Upper lobe of left lung (tissue), 6 donors: Measurements from ENCODE around the gene REXO4. TPM values are rescaled to one million over a fixed set of nuclear protein-coding genes. Genes with fewer than 3 reads are reported as not detected.
A peak's percentile ranks its signal among the peaks of the same experiment; 100 is the strongest.

Experiments used
- ATAC-seq, 2 donors: fragments of 200-7000 bp; cut with Tn5 transposase; one replicate each; pipeline ENCODE4 v1.9.1; 2022; ENCODE audit warnings: mild to moderate bottlenecking in 2 of 2, moderate library complexity in 2 of 2; ENCODE audit not compliant: low FRiP score in 2 of 2
- DNase-seq, 2 donors: peaks; one replicate each; pipeline ENCODE4 v3.0.0-alpha.2; 2019 to 2020
- H3K27ac ChIP-seq, 4 donors: fragments of 200-600 bp; sonication (generic); one replicate each; pipeline ENCODE4 v1.5.1; 2016 to 2019
- H3K27me3 ChIP-seq, 4 donors: fragments of 200-600 bp; sonication (generic); one replicate each; pipeline ENCODE4 v1.5.1; 2017 to 2019
- H3K36me3 ChIP-seq, 4 donors: fragments of 200-600 bp; sonication (generic); one replicate each; pipeline ENCODE4 v1.5.1; 2016 to 2019
- H3K4me1 ChIP-seq, 4 donors: fragments of 200-600 bp; sonication (generic); one replicate each; pipeline ENCODE4 v1.5.1; 2018 to 2019
- H3K4me3 ChIP-seq, 4 donors: fragments of 200-600 bp; sonication (generic); one replicate each; pipeline ENCODE4 v1.5.1; 2017 to 2019; ENCODE audit warnings: mild to moderate bottlenecking in 2 of 4, moderate library complexity in 1 of 4
- H3K9me3 ChIP-seq, 4 donors: fragments of 200-600 bp; sonication (generic); one replicate each; pipeline ENCODE4 v1.5.1; 2018 to 2019
- CTCF ChIP-seq, 6 experiments: fragments of 450-650 bp in 4 of 6; fragments of 200-600 bp in 2 of 6; sonication (generic) in 2 of 6; IDR thresholded peaks; one replicate each; pipeline ENCODE4 v1.5.1; 2016 to 2019; ENCODE audit warnings: antibody characterized with exemption in 6 of 6
- EP300 ChIP-seq, 4 donors: sonication (generic); formaldehyde crosslinking; IDR thresholded peaks; one replicate each; pipeline ENCODE4 v1.5.1; 2017; ENCODE audit warnings: antibody characterized with exemption in 4 of 4, control low read depth in 2 of 4
- POLR2A ChIP-seq, 4 donors: fragments of 450-650 bp; IDR thresholded peaks; one replicate each; pipeline ENCODE4 v1.5.1; 2016 to 2017; ENCODE audit warnings: antibody characterized with exemption in 4 of 4, mild to moderate bottlenecking in 2 of 4
- POLR2AphosphoS5 ChIP-seq, 2 donors: sonication (generic); formaldehyde crosslinking; IDR thresholded peaks; one replicate each; pipeline ENCODE4 v1.5.1; 2017; ENCODE audit warnings: antibody characterized with exemption in 2 of 2
- WGBS, 2 donors: methylation state at CpG; one replicate each; pipeline ENCODE4 v1.1.5; 2017 to 2018; 5-methylcytosine and 5-hydroxymethylcytosine counted together
- total RNA-seq, 6 donors: library from RNA; depleted of rRNA in 4 of 6; stranded (reverse); fragments of >200 nt in 4 of 6; gene quantifications; one replicate each; pipeline versions ENCODE4 v1.1.0 to v1.2.1, GENCODE V29; 2016 to 2021
- donor health status: DM: no; HTN: no; CAD: no; lungs with moderate emphysema.
- donor health status: DM: no; HTN: yes; CAD: no; lungs with severe emphysema.

The REXO4 gene
- total RNA-seq, 6 donors from 2014 or later, result 14.7 to 34.3 (median 23.1) TPM

GRCh38 chr9:133459476-133460404 lies 41.9 kb upstream of the REXO4 start, which contains the start of gene CACFD1:
TSS of gene CACFD1 (plus strand) at chr9:133459978. CDS start at chr9:133460067, 89 bp downstream.
- Histone ChIP-seq H3K27me3 (no peaks in the 10 kb centered on the region), H3K4me3 (peak within 1 kb of the TSS; percentile 78 to 89 (median 86)), H3K27ac (peak within 1 kb of the TSS; percentile 91 to 96 (median 94)), H3K36me3 (no peaks in the 10 kb centered on the region), H3K9me3 (no peaks in the 10 kb centered on the region), H3K4me1 (peaks cover 17 to 46% (median 28%) of the 10 kb centered on the region in 4 donors)
- peak; percentile 98 for DNase-seq
- TF ChIP-seq EP300 (IDR thresholded peaks at IDR 0.05), result no peak
- peak in 1 of 6 experiments; percentile 17 for TF ChIP-seq CTCF (IDR thresholded peaks at IDR 0.05)
- TF ChIP-seq POLR2AphosphoS5 (IDR thresholded peaks at IDR 0.05), result peak; percentile 71
- peak; percentile 51 to 89 (median 70) for TF ChIP-seq POLR2A (IDR thresholded peaks at IDR 0.05)
- ATAC-seq, result peak; percentile 93 to 95
- WGBS, 2 donors, result 0% methylated on average over 1 to 29 of the region's 86 CpGs

GRCh38 chr9:133458643-133459312 lies 41.0 kb upstream of the REXO4 start:
- DNase-seq, result no peak
- Histone ChIP-seq H3K27ac (peak overlapping the region in 2 of 4 donors; percentile 92 to 96), H3K4me3 (peak overlapping the region in 3 of 4 donors; percentile 78 to 89 (median 85))

GRCh38 chr9:133457748-133458147 lies 39.9 kb upstream of the REXO4 start:
- H3K9me3 ChIP-seq, result no peaks in the 10 kb centered on the region
- H3K36me3 ChIP-seq, result no peaks in the 10 kb centered on the region
- H3K4me1 ChIP-seq, result peaks cover 17 to 30% (median 21%) of the 10 kb centered on the region in 4 donors
- no peaks in the 10 kb centered on the region for H3K27me3 ChIP-seq
- WGBS, 2 donors, result 96 to 99% methylated on average over 4 to 10 of the region's 11 CpGs
- TF ChIP-seq EP300 (IDR thresholded peaks at IDR 0.05), result no peak
- TF ChIP-seq CTCF (IDR thresholded peaks at IDR 0.05), result no peak
- no peak for TF ChIP-seq POLR2AphosphoS5 (IDR thresholded peaks at IDR 0.05)
- TF ChIP-seq POLR2A (IDR thresholded peaks at IDR 0.05), result no peak
- no peak overlapping the region for H3K4me3 ChIP-seq
- no peak overlapping the region for H3K27ac ChIP-seq
- DNase-seq (no peak), ATAC-seq (no peak)

More at GRCh38 chr9:133458643-133459312, 41.0 kb upstream of the REXO4 start:
- H3K36me3 ChIP-seq, result no peaks in the 10 kb centered on the region
- no peaks in the 10 kb centered on the region for H3K9me3 ChIP-seq
- 72 to 78% methylated on average over 13 to 16 of the region's 16 CpGs for WGBS, 2 donors
- no peak for TF ChIP-seq CTCF (IDR thresholded peaks at IDR 0.05)
- no peak for TF ChIP-seq EP300 (IDR thresholded peaks at IDR 0.05)
- peaks cover 17 to 37% (median 23%) of the 10 kb centered on the region in 4 donors for H3K4me1 ChIP-seq
- no peak for ATAC-seq
- H3K27me3 ChIP-seq, result no peaks in the 10 kb centered on the region

GRCh38 chr9:133457233-133457632 lies 39.4 kb upstream of the REXO4 start:
- H3K4me3 ChIP-seq, result no peak overlapping the region
- H3K9me3 ChIP-seq, result no peaks in the 10 kb centered on the region
- 83 to 85% methylated on average over 6 to 10 of the region's 13 CpGs for WGBS, 2 donors
- H3K27ac ChIP-seq, result no peak overlapping the region
- DNase-seq (peak in 1 of 2 donors; percentile 81), ATAC-seq (no peak)
- peaks cover 17 to 30% (median 20%) of the 10 kb centered on the region in 4 donors for H3K4me1 ChIP-seq
- no peaks in the 10 kb centered on the region for H3K36me3 ChIP-seq
- H3K27me3 ChIP-seq, result no peaks in the 10 kb centered on the region
- no peak for TF ChIP-seq POLR2A (IDR thresholded peaks at IDR 0.05)
- no peak for TF ChIP-seq POLR2AphosphoS5 (IDR thresholded peaks at IDR 0.05)
- TF ChIP-seq EP300 (IDR thresholded peaks at IDR 0.05), result no peak
- no peak for TF ChIP-seq CTCF (IDR thresholded peaks at IDR 0.05)
